Measurements from ENCODE around the gene DCAF15.

Gene DCAF15

GRCh38 chr19:13986348-13986904 is 34.1 kb downstream of the DCAF15 start:
- no peak overlapping the region for H3K4me3 ChIP-seq (ENCODE audit: low read length)
- TF ChIP-seq CTCF (IDR thresholded peaks at IDR 0.05; ENCODE audit: insufficient read depth, low read depth, low read length, missing control alignments), result no peak
- no peak for DNase-seq (ENCODE audit: low read depth)

GRCh38 chr19:13987101-13987890 is 35.0 kb downstream of the DCAF15 start:
- TF ChIP-seq CTCF (IDR thresholded peaks at IDR 0.05; ENCODE audit: insufficient read depth, low read depth, low read length, missing control alignments), result no peak
- no peak for DNase-seq (ENCODE audit: low read depth)
- H3K4me3 ChIP-seq (ENCODE audit: low read length), result no peak overlapping the region

- H3K4me3 ChIP-seq (ENCODE audit: low read length), result no peak overlapping the region
- no peak for DNase-seq (ENCODE audit: low read depth)
- no peak for TF ChIP-seq CTCF (IDR thresholded peaks at IDR 0.05; ENCODE audit: insufficient read depth, low read depth, low read length, missing control alignments)
Observed at GRCh38 chr19:13989487-13989886, 37.2 kb downstream of the DCAF15 start.

- no peak for TF ChIP-seq CTCF (IDR thresholded peaks at IDR 0.05; ENCODE audit: insufficient read depth, low read depth, low read length, missing control alignments)
- H3K4me3 ChIP-seq (ENCODE audit: low read length), result no peak overlapping the region
- DNase-seq (ENCODE audit: low read depth), result no peak
Observed at GRCh38 chr19:13990085-13990484, 37.8 kb downstream of the DCAF15 start.

GRCh38 chr19:13992025-13992424 is 39.7 kb downstream of the DCAF15 start:
- no peak overlapping the region for H3K4me3 ChIP-seq (ENCODE audit: low read length)
- no peak for DNase-seq (ENCODE audit: low read depth)
- no peak for TF ChIP-seq CTCF (IDR thresholded peaks at IDR 0.05; ENCODE audit: insufficient read depth, low read depth, low read length, missing control alignments)

GRCh38 chr19:13993590-13994300 is 41.4 kb downstream of the DCAF15 start:
- DNase-seq (ENCODE audit: low read depth), result no peak
- H3K4me3 ChIP-seq (ENCODE audit: low read length), result no peak overlapping the region
- no peak for TF ChIP-seq CTCF (IDR thresholded peaks at IDR 0.05; ENCODE audit: insufficient read depth, low read depth, low read length, missing control alignments)

All from epithelial cell of esophagus (primary cell).